Thoracic aorta (tissue), 2 donors: ENCODE results near the gene ZC3H7A. TPM values are rescaled to one million over a fixed set of nuclear protein-coding genes. Genes with fewer than 3 reads are reported as not detected.

Experiments
- ATAC-seq: fragments of 150-250 bp; one replicate; pipeline ENCODE4 v1.8.0; 2017; ENCODE audit warnings: low read depth; ENCODE audit not compliant: insufficient number of reproducible peaks, low FRiP score
- DNase-seq: peaks from one replicate; pipeline ENCODE4 v3.0.0-alpha.2; 2020; ENCODE audit warnings: low spot score
- H3K27ac ChIP-seq, 2 donors: fragments of 200-600 bp; sonication (generic); 1 replicate in 1 of 2; 2 replicates in 1 of 2; pipeline ENCODE4 v1.5.1; 2016; ENCODE audit warnings: mild to moderate bottlenecking in 2 of 2, moderate library complexity in 2 of 2
- H3K27me3 ChIP-seq: fragments of 200-600 bp; sonication (generic); replicated peaks from 2 replicates; pipeline ENCODE4 v1.6.0; 2016; ENCODE audit warnings: mild to moderate bottlenecking; ENCODE audit not compliant: insufficient read depth
- H3K36me3 ChIP-seq: fragments of 200-600 bp; sonication (generic); one replicate; pipeline ENCODE4 v1.5.1; 2016
- H3K4me1 ChIP-seq, 2 donors: fragments of 200-600 bp; sonication (generic); 1 replicate in 1 of 2; 2 replicates in 1 of 2; pipeline versions ENCODE4 v1.5.1 to v1.6.0; 2016; ENCODE audit warnings: low read depth in 2 of 2, mild to moderate bottlenecking in 1 of 2; ENCODE audit not compliant: control insufficient read depth in 1 of 2
- H3K4me3 ChIP-seq: fragments of 200-600 bp; sonication (generic); 2 replicates; pipeline ENCODE4 v1.5.1; 2016; ENCODE audit warnings: mild to moderate bottlenecking
- H3K9me3 ChIP-seq: fragments of 200-600 bp; sonication (generic); 2 replicates; pipeline ENCODE4 v1.5.1; 2016
- CTCF ChIP-seq: fragments of 200-600 bp; sonication (generic); IDR thresholded peaks from one replicate; pipeline ENCODE4 v1.5.1; 2019; ENCODE audit warnings: antibody characterized with exemption
- total RNA-seq, 2 donors: library from RNA; depleted of rRNA; stranded (reverse); fragments of >200 nt; gene quantifications; one replicate each; pipeline versions ENCODE4 v1.1.0 to v1.2.3, GENCODE V29; 2016

The ZC3H7A gene
- total RNA-seq, 2 donors from 2014 or later = 47.8 to 86.1 TPM

- DNase-seq (no peak), ATAC-seq (no peak)
- no peaks in the 10 kb centered on the region for H3K9me3 ChIP-seq
- TF ChIP-seq CTCF = no peak
- no peak overlapping the region for H3K4me3 ChIP-seq
- no peaks in the 10 kb centered on the region for H3K27me3 ChIP-seq
- H3K27ac ChIP-seq = no peak overlapping the region
- H3K4me1 ChIP-seq = peaks cover 4 to 10% of the 10 kb centered on the region in 2 donors
- peaks cover 70% of the 10 kb centered on the region for H3K36me3 ChIP-seq
Observed at GRCh38 chr16:11841026-11841425, 44.0 kb upstream of the ZC3H7A start.

GRCh38 chr16:11836650-11837244 lies 39.7 kb upstream of the ZC3H7A start:
- Histone ChIP-seq H3K27ac (peak overlapping the region; percentile 6 to 24), H3K27me3 (no peaks in the 10 kb centered on the region), H3K4me1 (peaks cover 14 to 28% of the 10 kb centered on the region in 2 donors), H3K4me3 (no peak overlapping the region), H3K36me3 (peaks cover 44% of the 10 kb centered on the region), H3K9me3 (no peaks in the 10 kb centered on the region)
- no peak for DNase-seq
- ATAC-seq = peak; percentile 48
- TF ChIP-seq CTCF = no peak

DNA sequence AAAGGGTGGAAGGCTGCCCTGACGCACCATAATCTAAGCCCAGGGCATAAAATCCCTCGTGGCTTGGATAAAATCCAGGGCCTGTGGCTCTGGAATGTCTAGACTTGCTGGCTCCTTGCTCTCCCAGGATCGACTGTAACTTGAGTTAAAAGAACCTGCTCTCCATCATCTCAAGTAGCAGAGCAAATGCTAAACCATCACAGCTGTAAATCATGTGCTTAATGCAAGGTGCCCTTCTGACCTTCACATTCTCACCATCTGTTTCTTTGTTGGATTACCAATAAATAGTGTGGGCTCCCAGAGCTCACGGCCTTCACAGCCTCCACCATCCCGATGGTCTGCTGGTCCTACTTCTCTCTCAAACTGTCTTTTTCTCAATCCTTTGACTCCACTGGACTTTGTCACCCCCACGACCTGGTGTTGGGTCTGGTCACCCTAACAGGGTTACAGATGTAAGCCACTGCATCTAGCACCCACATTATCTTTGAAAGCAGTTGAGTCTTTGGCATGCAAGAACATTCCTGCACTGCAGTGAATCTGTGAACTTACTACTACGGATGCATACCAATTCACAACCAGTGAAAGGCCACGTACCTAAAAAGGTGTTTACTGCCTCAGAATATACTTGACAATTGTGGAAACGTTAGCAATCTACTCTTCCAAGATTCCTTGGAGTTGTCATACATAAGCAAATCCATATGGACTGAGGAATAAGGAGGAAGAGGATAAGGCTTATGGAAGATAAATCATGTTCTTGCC lies 39.0 kb upstream of the ZC3H7A start:
- TF ChIP-seq CTCF = no peak
- peak overlapping the region; percentile 6 to 24 for H3K27ac ChIP-seq
- no peak overlapping the region for H3K4me3 ChIP-seq
- peaks cover 37% of the 10 kb centered on the region for H3K36me3 ChIP-seq
- peaks cover 14 to 28% of the 10 kb centered on the region in 2 donors for H3K4me1 ChIP-seq
- DNase-seq (no peak), ATAC-seq (no peak)
- no peaks in the 10 kb centered on the region for H3K9me3 ChIP-seq
- no peaks in the 10 kb centered on the region for H3K27me3 ChIP-seq

DNA sequence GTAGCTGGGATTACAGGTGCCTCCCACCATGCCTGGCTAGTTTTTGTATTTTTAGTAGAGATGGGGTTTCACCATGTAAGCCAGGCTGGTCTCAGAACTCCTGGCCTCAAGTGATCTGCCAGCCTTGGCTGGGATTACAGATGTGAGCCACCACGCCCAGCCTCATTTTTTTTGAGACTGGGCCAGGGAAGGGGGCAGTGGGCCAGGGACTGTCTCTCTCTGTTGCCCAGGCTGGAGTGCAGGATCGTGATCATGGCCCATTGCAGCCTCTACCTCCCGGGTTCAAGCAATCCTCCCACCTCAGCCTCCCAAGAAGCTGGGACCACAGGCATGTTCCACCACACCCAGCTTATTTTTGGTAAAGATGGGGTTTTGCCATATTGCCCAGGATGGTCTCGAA lies 38.3 kb upstream of the ZC3H7A start:
- Histone ChIP-seq H3K4me3 (no peak overlapping the region), H3K27ac (peak overlapping the region in 1 of 2 donors; percentile 24), H3K36me3 (peaks cover 29% of the 10 kb centered on the region), H3K9me3 (no peaks in the 10 kb centered on the region), H3K27me3 (no peaks in the 10 kb centered on the region), H3K4me1 (peaks cover 14 to 28% of the 10 kb centered on the region in 2 donors)
- DNase-seq = no peak
- ATAC-seq = no peak
- no peak for TF ChIP-seq CTCF

DNA sequence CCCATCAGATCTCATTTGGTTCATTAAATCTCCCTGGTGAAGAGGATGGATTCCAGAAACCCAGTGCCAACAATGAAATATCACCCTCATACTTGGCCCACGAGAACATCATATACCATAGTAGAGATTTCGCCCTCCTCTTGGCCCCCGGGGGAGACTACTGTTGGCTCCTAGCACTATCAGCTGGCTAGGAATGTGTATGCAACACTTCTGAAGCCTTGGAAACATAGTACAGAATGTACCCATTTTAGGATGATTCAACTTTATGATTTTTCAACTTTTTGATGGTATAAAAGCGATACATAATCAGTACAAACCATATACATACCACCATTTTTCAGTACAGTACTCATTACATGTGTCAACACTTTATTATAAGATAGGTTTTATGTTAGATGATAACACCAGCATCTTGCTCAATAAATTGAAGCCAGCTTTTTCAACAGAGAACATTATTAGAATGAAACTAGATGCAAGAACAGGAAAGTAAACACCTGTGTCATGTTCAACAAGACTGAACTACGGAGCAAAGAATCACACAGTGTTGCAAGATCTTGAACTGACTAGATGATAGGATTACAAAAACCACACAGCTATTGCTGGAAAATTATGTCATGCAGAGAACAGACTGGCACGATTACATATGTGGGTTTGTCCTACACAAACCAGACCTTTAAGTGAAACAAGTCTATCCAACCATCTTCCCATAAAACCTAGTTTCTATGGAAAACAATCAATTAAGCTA lies 37.1 kb upstream of the ZC3H7A start:
- no peak for ATAC-seq
- no peaks in the 10 kb centered on the region for H3K27me3 ChIP-seq

More for the DNA sequence above, 37.1 kb upstream of the ZC3H7A start:
- no peak for DNase-seq
- no peak for TF ChIP-seq CTCF
- Histone ChIP-seq H3K36me3 (peaks cover 19% of the 10 kb centered on the region), H3K4me3 (no peak overlapping the region), H3K27ac (no peak overlapping the region), H3K9me3 (no peaks in the 10 kb centered on the region), H3K4me1 (peaks cover 14 to 28% of the 10 kb centered on the region in 2 donors)
